ENCODE data around the gene SYNRG.

SYNRG gene

GRCh38 chr17:37643118-37643766, 34.0 kb upstream of the SYNRG start, which contains the start of gene DDX52 (continued):
- TF ChIP-seq ZNF26 (tag by site-specific recombination; IDR thresholded peaks at IDR 0.05) (no peak), TRIM28 (IDR thresholded peaks at IDR 0.05; ENCODE audit: borderline replicate concordance, low read length) (no peak), ZNF747 (tag by site-specific recombination; IDR thresholded peaks at IDR 0.05) (no peak), TSHZ1 (tag by site-specific recombination; IDR thresholded peaks at IDR 0.05; ENCODE audit: borderline replicate concordance) (no peak), GLIS1 (tag by site-specific recombination; IDR thresholded peaks at IDR 0.05) (0 out of 2 replicates have a peak, but pooled peaks have one; percentile 19), ZNF548 (tag by site-specific recombination; IDR thresholded peaks at IDR 0.05) (no peak), ZNF473 (tag by site-specific recombination; IDR thresholded peaks at IDR 0.05) (no peak), ZBTB17 (tag by site-specific recombination; IDR thresholded peaks at IDR 0.05) (peak; percentile 97), HOXA7 (CRISPR knock-in tag; IDR thresholded peaks at IDR 0.05; ENCODE audit: borderline replicate concordance) (no peak), ZNF544 (tag by site-specific recombination; IDR thresholded peaks at IDR 0.05) (no peak), ZNF274 (IDR thresholded peaks at IDR 0.05; ENCODE audit: low read length) (no peak), ZNF274 (tag by site-specific recombination; IDR thresholded peaks at IDR 0.05; ENCODE audit: borderline replicate concordance) (no peak), GLIS2 (tag by site-specific recombination; IDR thresholded peaks at IDR 0.05) (peak; percentile 44; the same call in 1 of the 2 replicates), ZNF138 (tag by site-specific recombination; IDR thresholded peaks at IDR 0.05; ENCODE audit: borderline replicate concordance) (no peak), ZNF600 (tag by site-specific recombination; IDR thresholded peaks at IDR 0.05) (no peak), ZNF707 (tag by site-specific recombination; IDR thresholded peaks at IDR 0.05) (no peak), ZNF335 (tag by site-specific recombination; conservative IDR thresholded peaks at IDR 0.05) (peak; percentile 93), SALL2 (tag by site-specific recombination; IDR thresholded peaks at IDR 0.05; ENCODE audit: borderline replicate concordance) (no peak), ZNF629 (tag by site-specific recombination; IDR thresholded peaks at IDR 0.05) (peak; percentile 95), ZNF174 (tag by site-specific recombination; IDR thresholded peaks at IDR 0.05) (no peak), IKZF3 (tag by site-specific recombination; IDR thresholded peaks at IDR 0.05) (no peak), ZNF211 (tag by site-specific recombination; IDR thresholded peaks at IDR 0.05; ENCODE audit: low read depth) (no peak), ZNF664 (tag by site-specific recombination; IDR thresholded peaks at IDR 0.05) (no peak), ZSCAN23 (tag by site-specific recombination; IDR thresholded peaks at IDR 0.05) (no peak), ZNF791 (tag by site-specific recombination; IDR thresholded peaks at IDR 0.05) (no peak), ZNF169 (tag by site-specific recombination; IDR thresholded peaks at IDR 0.05) (no peak), ZNF16 (tag by site-specific recombination; IDR thresholded peaks at IDR 0.05; ENCODE audit: low read depth) (no peak), ZNF155 (tag by site-specific recombination; IDR thresholded peaks at IDR 0.05) (no peak), ZBTB21 (tag by site-specific recombination; IDR thresholded peaks at IDR 0.05) (peak; percentile 91), ZNF157 (tag by site-specific recombination; IDR thresholded peaks at IDR 0.05) (no peak), ZNF19 (tag by site-specific recombination; IDR thresholded peaks at IDR 0.05; ENCODE audit: low read depth) (no peak), MZF1 (tag by site-specific recombination; IDR thresholded peaks at IDR 0.05; ENCODE audit: borderline replicate concordance) (no peak)
- TF ChIP-seq, protein P1, sequence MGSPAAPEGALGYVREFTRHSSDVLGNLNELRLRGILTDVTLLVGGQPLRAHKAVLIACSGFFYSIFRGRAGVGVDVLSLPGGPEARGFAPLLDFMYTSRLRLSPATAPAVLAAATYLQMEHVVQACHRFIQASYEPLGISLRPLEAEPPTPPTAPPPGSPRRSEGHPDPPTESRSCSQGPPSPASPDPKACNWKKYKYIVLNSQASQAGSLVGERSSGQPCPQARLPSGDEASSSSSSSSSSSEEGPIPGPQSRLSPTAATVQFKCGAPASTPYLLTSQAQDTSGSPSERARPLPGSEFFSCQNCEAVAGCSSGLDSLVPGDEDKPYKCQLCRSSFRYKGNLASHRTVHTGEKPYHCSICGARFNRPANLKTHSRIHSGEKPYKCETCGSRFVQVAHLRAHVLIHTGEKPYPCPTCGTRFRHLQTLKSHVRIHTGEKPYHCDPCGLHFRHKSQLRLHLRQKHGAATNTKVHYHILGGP (tag by site-specific recombination; IDR thresholded peaks at IDR 0.05): no peak
- TF ChIP-seq, protein P2, sequence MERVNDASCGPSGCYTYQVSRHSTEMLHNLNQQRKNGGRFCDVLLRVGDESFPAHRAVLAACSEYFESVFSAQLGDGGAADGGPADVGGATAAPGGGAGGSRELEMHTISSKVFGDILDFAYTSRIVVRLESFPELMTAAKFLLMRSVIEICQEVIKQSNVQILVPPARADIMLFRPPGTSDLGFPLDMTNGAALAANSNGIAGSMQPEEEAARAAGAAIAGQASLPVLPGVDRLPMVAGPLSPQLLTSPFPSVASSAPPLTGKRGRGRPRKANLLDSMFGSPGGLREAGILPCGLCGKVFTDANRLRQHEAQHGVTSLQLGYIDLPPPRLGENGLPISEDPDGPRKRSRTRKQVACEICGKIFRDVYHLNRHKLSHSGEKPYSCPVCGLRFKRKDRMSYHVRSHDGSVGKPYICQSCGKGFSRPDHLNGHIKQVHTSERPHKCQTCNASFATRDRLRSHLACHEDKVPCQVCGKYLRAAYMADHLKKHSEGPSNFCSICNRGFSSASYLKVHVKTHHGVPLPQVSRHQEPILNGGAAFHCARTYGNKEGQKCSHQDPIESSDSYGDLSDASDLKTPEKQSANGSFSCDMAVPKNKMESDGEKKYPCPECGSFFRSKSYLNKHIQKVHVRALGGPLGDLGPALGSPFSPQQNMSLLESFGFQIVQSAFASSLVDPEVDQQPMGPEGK (tag by site-specific recombination; IDR thresholded peaks at IDR 0.05): peak; percentile 31; the same call in 1 of the 2 replicates
